Measurements from ENCODE around the gene TST. TPM values are rescaled to one million over a fixed set of nuclear protein-coding genes. Genes with fewer than 3 reads are reported as not detected.
A peak's percentile ranks its signal among the peaks of the same experiment; 100 is the strongest.

TST gene
- total and polyA plus RNA-seq, 10 of the 15 experiments (the other 5 are each of a cell fraction or from before 2014, with no cell fraction given) = 2.4 to 24.6 (median 10.4) TPM

DNA sequence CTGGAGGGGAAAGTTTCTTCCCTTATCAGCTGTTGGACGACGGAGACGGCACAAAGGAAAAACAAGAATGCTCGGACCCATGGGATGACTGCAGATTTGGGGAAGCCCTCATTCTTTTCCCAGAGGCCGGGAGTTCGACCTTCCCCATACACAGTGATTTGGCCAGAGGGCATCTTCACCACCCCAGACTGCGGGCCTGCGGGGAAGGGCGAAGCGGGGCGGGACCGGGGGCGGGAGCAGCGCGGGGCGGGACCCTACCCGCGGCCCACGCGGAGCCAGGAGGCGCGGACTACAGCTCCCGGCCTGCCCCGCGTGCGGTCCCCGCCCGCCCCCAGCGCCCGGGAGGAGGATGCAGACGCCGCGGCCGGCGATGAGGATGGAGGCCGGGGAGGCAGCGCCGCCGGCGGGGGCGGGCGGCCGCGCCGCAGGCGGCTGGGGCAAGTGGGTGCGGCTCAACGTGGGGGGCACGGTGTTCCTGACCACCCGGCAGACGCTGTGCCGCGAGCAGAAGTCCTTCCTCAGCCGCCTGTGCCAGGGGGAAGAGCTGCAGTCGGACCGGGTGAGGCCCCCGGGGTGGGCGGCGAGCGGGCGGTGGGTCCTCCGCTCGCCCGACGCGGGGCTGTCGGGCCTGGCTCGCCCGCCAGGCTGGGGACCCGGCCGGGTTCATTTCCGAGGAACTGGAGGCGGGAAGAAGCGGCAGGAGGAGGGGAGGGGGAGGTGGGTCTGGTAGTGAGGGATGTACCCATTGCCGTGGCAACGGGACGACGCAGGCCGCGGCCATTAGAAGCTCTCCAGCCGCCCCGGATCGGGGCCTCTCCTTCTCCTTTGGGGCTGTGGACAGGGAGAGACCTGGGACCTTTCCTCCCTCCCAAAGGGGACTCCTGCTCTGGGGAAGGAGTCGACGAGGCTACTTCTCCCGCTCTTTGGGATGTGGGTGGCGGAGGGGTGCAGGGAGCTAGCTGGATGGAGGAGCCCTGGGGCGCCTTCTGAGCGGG lies 32.4 kb upstream of the TST start, which contains the start of gene KCTD17 (continued):
- TF ChIP-seq, protein P1, sequence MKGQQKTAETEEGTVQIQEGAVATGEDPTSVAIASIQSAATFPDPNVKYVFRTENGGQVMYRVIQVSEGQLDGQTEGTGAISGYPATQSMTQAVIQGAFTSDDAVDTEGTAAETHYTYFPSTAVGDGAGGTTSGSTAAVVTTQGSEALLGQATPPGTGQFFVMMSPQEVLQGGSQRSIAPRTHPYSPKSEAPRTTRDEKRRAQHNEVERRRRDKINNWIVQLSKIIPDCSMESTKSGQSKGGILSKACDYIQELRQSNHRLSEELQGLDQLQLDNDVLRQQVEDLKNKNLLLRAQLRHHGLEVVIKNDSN (IDR thresholded peaks at IDR 0.05; ENCODE audit: borderline replicate concordance, extremely low read length, insufficient read depth, low read depth, low read length) = no peak
- TF ChIP-seq SP1 (IDR thresholded peaks at IDR 0.05; ENCODE audit: low read depth, low read length) = peak; percentile 21
- peak in 1 of 2 experiments; percentile 43; a peak in 2 of 4 replicates for TF ChIP-seq BHLHE40 (IDR thresholded peaks at IDR 0.05; ENCODE audit: borderline replicate concordance in 1 of 2, low read depth in 2 of 2, low read length in 1 of 2)
- TF ChIP-seq FOXM1 (IDR thresholded peaks at IDR 0.05; ENCODE audit: low read depth, low read length) = no peak
- no peak for TF ChIP-seq POLR2AphosphoS2 (IDR thresholded peaks at IDR 0.05; ENCODE audit: low read depth, low read length)
- TF ChIP-seq PAX5 (IDR thresholded peaks at IDR 0.05; ENCODE audit: borderline replicate concordance, low read depth, low read length) = no peak
- TF ChIP-seq, protein P2, sequence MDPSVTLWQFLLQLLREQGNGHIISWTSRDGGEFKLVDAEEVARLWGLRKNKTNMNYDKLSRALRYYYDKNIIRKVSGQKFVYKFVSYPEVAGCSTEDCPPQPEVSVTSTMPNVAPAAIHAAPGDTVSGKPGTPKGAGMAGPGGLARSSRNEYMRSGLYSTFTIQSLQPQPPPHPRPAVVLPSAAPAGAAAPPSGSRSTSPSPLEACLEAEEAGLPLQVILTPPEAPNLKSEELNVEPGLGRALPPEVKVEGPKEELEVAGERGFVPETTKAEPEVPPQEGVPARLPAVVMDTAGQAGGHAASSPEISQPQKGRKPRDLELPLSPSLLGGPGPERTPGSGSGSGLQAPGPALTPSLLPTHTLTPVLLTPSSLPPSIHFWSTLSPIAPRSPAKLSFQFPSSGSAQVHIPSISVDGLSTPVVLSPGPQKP (IDR thresholded peaks at IDR 0.05; ENCODE audit: low read depth, low read length) = no peak
- TF ChIP-seq, protein P3, sequence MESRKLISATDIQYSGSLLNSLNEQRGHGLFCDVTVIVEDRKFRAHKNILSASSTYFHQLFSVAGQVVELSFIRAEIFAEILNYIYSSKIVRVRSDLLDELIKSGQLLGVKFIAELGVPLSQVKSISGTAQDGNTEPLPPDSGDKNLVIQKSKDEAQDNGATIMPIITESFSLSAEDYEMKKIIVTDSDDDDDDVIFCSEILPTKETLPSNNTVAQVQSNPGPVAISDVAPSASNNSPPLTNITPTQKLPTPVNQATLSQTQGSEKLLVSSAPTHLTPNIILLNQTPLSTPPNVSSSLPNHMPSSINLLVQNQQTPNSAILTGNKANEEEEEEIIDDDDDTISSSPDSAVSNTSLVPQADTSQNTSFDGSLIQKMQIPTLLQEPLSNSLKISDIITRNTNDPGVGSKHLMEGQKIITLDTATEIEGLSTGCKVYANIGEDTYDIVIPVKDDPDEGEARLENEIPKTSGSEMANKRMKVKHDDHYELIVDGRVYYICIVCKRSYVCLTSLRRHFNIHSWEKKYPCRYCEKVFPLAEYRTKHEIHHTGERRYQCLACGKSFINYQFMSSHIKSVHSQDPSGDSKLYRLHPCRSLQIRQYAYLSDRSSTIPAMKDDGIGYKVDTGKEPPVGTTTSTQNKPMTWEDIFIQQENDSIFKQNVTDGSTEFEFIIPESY (IDR thresholded peaks at IDR 0.05) = no peak
- TF ChIP-seq SMARCA5 (IDR thresholded peaks at IDR 0.05) = no peak
- no peak for TF ChIP-seq ZNF24 (IDR thresholded peaks at IDR 0.05)
- TF ChIP-seq BCL11A (IDR thresholded peaks at IDR 0.05; ENCODE audit: low read depth, low read length) = no peak
- TF ChIP-seq, protein P4, sequence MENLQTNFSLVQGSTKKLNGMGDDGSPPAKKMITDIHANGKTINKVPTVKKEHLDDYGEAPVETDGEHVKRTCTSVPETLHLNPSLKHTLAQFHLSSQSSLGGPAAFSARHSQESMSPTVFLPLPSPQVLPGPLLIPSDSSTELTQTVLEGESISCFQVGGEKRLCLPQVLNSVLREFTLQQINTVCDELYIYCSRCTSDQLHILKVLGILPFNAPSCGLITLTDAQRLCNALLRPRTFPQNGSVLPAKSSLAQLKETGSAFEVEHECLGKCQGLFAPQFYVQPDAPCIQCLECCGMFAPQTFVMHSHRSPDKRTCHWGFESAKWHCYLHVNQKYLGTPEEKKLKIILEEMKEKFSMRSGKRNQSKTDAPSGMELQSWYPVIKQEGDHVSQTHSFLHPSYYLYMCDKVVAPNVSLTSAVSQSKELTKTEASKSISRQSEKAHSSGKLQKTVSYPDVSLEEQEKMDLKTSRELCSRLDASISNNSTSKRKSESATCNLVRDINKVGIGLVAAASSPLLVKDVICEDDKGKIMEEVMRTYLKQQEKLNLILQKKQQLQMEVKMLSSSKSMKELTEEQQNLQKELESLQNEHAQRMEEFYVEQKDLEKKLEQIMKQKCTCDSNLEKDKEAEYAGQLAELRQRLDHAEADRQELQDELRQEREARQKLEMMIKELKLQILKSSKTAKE (IDR thresholded peaks at IDR 0.05; ENCODE audit: low read depth, poor library complexity, severe bottlenecking) = no peak
- TF ChIP-seq SREBF1 (IDR thresholded peaks at IDR 0.05; ENCODE audit: low read length) = no peak
- TF ChIP-seq, protein P5, sequence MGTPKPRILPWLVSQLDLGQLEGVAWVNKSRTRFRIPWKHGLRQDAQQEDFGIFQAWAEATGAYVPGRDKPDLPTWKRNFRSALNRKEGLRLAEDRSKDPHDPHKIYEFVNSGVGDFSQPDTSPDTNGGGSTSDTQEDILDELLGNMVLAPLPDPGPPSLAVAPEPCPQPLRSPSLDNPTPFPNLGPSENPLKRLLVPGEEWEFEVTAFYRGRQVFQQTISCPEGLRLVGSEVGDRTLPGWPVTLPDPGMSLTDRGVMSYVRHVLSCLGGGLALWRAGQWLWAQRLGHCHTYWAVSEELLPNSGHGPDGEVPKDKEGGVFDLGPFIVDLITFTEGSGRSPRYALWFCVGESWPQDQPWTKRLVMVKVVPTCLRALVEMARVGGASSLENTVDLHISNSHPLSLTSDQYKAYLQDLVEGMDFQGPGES (IDR thresholded peaks at IDR 0.05) = no peak
- TF ChIP-seq SMAD1 (IDR thresholded peaks at IDR 0.05; ENCODE audit: low read depth, partially characterized antibody) = no peak
- TF ChIP-seq LARP7 (IDR thresholded peaks at IDR 0.05) = peak; percentile 69; the same call in 1 of the 2 replicates
- no peak for TF ChIP-seq IKZF2 (IDR thresholded peaks at IDR 0.05)
- TF ChIP-seq GABPA (IDR thresholded peaks at IDR 0.05; ENCODE audit: low read depth) = no peak
- no peak for TF ChIP-seq SUZ12 (IDR thresholded peaks at IDR 0.05; ENCODE audit: unreplicated experiment)
- no peak for TF ChIP-seq ASH2L (IDR thresholded peaks at IDR 0.05; ENCODE audit: borderline replicate concordance, low read depth)
- TF ChIP-seq, protein P6, sequence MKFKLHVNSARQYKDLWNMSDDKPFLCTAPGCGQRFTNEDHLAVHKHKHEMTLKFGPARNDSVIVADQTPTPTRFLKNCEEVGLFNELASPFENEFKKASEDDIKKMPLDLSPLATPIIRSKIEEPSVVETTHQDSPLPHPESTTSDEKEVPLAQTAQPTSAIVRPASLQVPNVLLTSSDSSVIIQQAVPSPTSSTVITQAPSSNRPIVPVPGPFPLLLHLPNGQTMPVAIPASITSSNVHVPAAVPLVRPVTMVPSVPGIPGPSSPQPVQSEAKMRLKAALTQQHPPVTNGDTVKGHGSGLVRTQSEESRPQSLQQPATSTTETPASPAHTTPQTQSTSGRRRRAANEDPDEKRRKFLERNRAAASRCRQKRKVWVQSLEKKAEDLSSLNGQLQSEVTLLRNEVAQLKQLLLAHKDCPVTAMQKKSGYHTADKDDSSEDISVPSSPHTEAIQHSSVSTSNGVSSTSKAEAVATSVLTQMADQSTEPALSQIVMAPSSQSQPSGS (IDR thresholded peaks at IDR 0.05; ENCODE audit: low read length) = no peak
